Skin epidermis (tissue), 12 donors: ENCODE data around the gene PSMF1.
"Not testable (repeated sequence)": the region's sequence is repeated elsewhere in the genome, so short reads cannot be mapped to it uniquely, and the experiment has no call there.

Source experiments
- H3K27ac ChIP-seq, 21 experiments: fragments of 200-600 bp; sonication (generic) in 11 of 21; one replicate each; pipeline ENCODE4 v1.5.0; 2020; ENCODE audit warnings: mild to moderate bottlenecking in 3 of 21, inconsistent platforms in 2 of 21, moderate library complexity in 2 of 21
- H3K4me3 ChIP-seq, 7 experiments: fragments of 200-600 bp; sonication (generic) in 2 of 7; one replicate each; pipeline ENCODE4 v1.5.0; 2020; ENCODE audit warnings: inconsistent platforms in 2 of 7, mild to moderate bottlenecking in 2 of 7, moderate library complexity in 1 of 7

PSMF1 gene

DNA sequence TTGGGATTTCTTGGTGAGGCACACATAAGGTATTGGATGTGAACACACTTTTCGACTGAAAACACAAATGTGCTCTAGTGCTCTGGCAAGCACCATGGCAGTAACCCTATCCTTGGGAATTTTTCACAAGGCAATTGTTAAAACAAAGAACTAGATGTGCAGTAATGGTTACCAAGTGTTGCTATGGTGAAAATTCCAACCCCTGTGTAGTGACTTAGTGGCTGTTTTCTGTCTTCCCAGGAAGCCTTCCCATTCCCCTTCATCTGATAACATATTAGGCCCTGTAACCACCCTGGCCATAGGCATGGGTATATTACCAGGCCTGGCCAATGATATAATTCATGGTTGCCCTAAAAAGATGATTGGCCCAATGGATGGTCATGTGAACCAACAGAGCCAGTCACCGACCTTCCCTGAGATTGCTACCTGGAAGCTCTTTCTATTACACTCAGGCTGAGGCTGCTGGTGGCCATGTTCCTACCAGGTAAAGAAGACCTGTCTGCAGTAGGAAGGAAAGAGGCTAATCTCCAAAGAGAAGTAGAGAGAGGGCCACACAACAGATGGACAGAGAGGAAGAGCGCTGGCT, 89.0 kb downstream of the PSMF1 start:
- H3K27ac ChIP-seq, result no peak overlapping the region
- no peak overlapping the region for H3K4me3 ChIP-seq

- no peak overlapping the region for H3K27ac ChIP-seq
- no peak overlapping the region for H3K4me3 ChIP-seq
These were observed 91.3 kb downstream of the PSMF1 start for GRCh38 chr20:1209447-1210387.

GRCh38 chr20:1210501-1210900, 92.1 kb downstream of the PSMF1 start:
- no peak overlapping the region for H3K4me3 ChIP-seq
- no peak overlapping the region for H3K27ac ChIP-seq

DNA sequence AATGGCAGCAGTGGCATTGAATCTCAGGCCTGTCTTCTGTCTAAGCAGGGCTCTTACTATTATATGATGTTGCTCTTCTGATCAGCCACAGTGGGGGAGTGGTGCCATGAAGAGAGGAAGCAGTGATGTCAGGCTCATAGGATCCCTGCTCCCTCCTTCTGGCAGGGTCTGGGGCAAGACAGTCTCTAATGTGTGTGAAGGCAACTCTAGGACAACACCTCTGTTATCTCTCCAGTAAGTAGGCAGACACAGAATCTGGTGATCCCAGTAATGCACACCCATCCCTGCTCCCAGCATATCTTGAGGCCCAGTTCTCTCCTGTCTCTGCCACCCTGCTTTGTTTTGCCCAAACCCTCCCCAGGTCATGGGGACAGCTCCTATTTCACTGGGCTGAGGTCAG, 93.6 kb downstream of the PSMF1 start:
- H3K4me3 ChIP-seq, result no peak overlapping the region
- no peak overlapping the region for H3K27ac ChIP-seq

DNA sequence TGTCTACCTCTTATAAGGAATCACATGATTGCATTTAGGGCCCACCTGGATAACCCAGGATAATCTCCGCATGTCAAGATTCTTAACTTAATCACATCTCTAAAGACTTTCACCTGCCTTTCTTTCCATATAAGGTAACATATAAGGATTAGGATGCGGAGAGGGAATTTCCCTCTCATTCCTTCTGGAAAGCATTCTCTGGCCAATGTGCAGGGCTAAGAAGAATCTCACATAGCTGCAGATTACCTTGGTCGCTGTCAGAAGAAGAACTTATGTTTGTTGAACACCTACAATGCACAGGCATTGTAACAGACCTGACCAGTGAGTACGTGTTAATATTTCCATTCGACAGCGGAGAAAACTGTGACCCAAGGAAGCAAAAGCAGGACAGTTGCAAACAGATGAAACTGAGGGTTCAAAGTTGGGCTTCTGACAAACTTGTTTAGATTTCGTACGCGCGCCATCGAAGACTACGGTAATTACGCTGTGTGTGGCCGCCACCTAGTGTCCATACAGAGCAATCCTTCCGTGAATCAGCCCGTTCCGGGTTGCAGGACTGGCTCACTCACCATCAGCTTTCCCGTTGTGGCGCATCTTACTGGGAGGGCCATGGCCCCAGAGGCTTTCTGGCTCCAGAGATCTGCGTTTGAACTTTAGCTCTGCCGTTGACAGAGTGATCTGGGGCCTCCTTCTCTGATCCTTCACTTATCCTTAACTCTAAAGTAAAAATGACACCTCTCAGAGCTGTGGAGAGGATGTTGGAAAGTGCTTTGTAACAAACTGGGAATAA, 94.4 kb downstream of the PSMF1 start:
- Histone ChIP-seq H3K4me3 (no peak overlapping the region), H3K27ac (no peak overlapping the region)

GRCh38 chr20:1214838-1215261, 96.4 kb downstream of the PSMF1 start:
- Histone ChIP-seq H3K4me3 (no peak overlapping the region), H3K27ac (no peak overlapping the region)

GRCh38 chr20:1215386-1216170, 97.2 kb downstream of the PSMF1 start:
- Histone ChIP-seq H3K4me3 (no peak overlapping the region), H3K27ac (no peak overlapping the region)

DNA sequence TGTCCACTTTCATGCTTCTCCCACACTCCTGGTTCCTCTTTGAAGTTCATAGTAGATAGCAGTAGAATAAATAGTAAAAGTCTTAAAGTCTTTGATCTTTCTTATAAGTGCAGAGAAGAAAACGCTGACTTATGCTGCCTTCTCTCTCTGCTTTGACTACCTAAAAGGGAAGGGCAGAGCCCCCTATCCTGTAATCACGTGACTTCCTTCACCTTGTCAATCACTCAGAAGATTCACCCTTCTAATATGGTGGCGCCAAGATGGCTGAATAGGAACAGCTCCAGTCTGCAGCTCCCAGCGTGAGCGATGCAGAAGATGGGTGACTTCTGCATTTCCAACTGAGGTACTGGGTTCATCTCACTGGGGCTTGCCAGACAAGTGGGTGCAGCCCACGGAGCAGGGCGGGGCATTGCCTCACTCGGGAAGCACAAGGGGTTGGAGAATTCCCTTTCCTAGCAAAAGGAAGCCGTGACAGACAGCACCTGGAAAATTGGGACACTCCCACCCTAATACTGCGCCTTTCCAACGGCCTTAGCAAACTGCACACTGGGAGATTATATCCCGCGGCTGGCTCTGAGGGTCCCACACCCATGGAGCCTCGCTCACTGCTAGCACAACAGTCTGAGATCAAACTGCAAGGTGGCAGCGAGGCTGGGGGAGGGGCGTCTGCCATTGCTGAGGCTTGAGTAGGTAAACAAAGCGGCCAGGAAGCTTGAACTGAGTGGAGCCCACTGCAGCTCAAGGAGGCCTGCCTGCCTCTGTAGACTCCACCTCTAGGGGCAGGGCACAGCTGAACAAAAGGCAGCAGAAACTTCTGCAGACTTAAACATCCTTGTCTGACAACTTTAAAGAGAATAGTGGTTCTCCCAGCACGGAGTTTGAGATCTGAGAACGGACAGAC, 98.4 kb downstream of the PSMF1 start:
- not testable (repeated sequence) for H3K4me3 ChIP-seq, H3K27ac ChIP-seq
